ENCODE measurements around the gene C12orf42. TPM values are rescaled to one million over a fixed set of nuclear protein-coding genes. Genes with fewer than 3 reads are reported as not detected.
"Not testable (repeated sequence)": the region's sequence is repeated elsewhere in the genome, so short reads cannot be mapped to it uniquely, and the experiment has no call there.

C12orf42 gene
- total RNA-seq, 1 donor from 2014 or later = not detected

DNA sequence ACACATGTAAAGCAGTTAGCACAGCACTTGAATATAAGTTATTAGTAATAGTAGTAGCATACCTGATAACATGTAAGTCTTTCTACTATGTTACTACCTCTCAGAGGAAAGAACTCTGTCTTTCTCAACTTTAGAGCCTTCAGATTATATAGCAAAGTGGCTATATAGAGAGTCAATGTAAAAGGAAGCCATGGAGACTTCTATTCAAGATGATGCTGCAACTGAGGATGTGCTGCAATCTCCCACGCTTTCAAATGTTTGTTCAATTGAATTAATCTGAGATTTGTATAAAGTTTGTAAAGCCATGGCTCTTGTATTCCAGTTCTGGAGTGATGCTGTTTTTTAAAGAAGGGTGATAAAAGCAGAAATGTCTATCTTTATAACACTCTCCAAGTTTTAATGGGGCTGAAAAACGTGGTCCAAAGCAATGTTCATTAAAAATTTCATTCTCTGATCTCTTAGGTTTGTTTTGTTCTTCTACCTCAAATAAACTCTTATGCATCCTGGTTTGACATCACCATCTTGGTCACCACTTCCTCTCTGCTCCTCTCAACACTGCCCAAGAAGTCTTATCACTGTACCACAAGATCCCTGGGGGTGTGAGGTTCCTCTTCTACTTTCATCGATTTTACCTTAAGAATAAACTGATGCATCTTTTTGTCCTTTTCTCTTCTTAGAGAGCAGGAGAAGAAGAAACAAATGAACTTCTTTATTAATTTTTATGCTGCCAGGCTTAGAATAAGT is 40.6 kb downstream of the C12orf42 start:
- Histone ChIP-seq H3K27ac (no peak overlapping the region), H3K27me3 (no peaks in the 10 kb centered on the region), H3K4me1 (no peaks in the 10 kb centered on the region), H3K9me3 (no peaks in the 10 kb centered on the region), H3K4me3 (no peak overlapping the region), H3K36me3 (no peaks in the 10 kb centered on the region)
- DNase-seq (ENCODE audit: low spot score in 2 of 2) = no peak
- intact Hi-C loops (cut with DNase I) = no loop called here
- TF ChIP-seq, protein P1, sequence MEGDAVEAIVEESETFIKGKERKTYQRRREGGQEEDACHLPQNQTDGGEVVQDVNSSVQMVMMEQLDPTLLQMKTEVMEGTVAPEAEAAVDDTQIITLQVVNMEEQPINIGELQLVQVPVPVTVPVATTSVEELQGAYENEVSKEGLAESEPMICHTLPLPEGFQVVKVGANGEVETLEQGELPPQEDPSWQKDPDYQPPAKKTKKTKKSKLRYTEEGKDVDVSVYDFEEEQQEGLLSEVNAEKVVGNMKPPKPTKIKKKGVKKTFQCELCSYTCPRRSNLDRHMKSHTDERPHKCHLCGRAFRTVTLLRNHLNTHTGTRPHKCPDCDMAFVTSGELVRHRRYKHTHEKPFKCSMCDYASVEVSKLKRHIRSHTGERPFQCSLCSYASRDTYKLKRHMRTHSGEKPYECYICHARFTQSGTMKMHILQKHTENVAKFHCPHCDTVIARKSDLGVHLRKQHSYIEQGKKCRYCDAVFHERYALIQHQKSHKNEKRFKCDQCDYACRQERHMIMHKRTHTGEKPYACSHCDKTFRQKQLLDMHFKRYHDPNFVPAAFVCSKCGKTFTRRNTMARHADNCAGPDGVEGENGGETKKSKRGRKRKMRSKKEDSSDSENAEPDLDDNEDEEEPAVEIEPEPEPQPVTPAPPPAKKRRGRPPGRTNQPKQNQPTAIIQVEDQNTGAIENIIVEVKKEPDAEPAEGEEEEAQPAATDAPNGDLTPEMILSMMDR (IDR thresholded peaks at IDR 0.05) = no peak

DNA sequence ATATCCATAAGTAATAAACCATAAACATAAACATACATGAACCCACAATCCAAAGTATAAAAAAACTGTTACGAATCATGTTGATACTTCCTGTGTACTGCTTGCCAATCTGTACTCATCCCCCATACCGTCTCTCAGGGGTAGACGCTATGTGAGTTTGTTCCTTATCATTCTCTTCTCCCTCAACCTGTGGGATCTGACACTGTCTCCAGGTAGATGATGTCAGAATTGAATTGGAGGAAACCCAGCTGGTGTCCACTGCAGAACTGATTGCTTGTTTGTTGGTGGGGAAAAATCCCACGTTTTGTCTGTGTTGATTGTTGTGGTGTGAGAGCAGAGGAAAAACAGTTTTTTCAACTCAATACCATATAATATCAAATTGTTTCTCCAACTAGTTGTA is 50.8 kb downstream of the C12orf42 start:
- Histone ChIP-seq H3K27me3 (no peaks in the 10 kb centered on the region), H3K4me1 (no peaks in the 10 kb centered on the region), H3K27ac (no peak overlapping the region), H3K36me3 (no peaks in the 10 kb centered on the region), H3K9me3 (no peaks in the 10 kb centered on the region), H3K4me3 (no peak overlapping the region)
- DNase-seq (ENCODE audit: low spot score in 2 of 2) = no peak
- TF ChIP-seq, protein P1 (IDR thresholded peaks at IDR 0.05) = no peak
- intact Hi-C loops (cut with DNase I) = no loop called here

DNA sequence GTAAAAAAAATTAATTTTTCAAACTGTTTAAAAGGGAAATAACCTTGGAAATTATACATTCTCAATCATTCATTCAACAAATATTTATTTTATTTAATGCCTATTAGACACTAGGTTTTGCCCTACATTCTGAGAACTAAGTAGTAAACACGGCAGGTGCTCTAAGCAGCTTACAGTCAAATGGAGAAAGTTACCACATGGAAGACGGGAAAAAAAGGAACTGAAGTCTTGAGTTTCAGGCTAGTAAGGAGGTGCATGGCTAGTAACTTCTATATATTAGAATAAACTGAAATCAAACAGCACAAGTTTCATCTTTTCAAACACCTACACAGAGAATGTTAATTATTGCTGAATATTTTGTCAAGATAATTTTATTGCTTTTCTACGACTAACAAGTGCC is 52.9 kb downstream of the C12orf42 start:
- no peak overlapping the region for H3K4me3 ChIP-seq
- H3K4me1 ChIP-seq = no peaks in the 10 kb centered on the region
- H3K36me3 ChIP-seq = no peaks in the 10 kb centered on the region
- no peaks in the 10 kb centered on the region for H3K27me3 ChIP-seq
- TF ChIP-seq, protein P1 (IDR thresholded peaks at IDR 0.05) = no peak
- intact Hi-C loops (cut with DNase I) = no loop called here
- no peaks in the 10 kb centered on the region for H3K9me3 ChIP-seq
- DNase-seq (ENCODE audit: low spot score in 2 of 2) = no peak
- H3K27ac ChIP-seq = no peak overlapping the region

GRCh38 chr12:103442182-103442555 is 53.6 kb downstream of the C12orf42 start:
- Histone ChIP-seq H3K4me3 (no peak overlapping the region), H3K36me3 (no peaks in the 10 kb centered on the region), H3K4me1 (no peaks in the 10 kb centered on the region), H3K27me3 (no peaks in the 10 kb centered on the region), H3K27ac (no peak overlapping the region), H3K9me3 (no peaks in the 10 kb centered on the region)
- no peak for DNase-seq (ENCODE audit: low spot score in 2 of 2)
- intact Hi-C loops (cut with DNase I) = no loop called here
- TF ChIP-seq, protein P1 (IDR thresholded peaks at IDR 0.05) = no peak

DNA sequence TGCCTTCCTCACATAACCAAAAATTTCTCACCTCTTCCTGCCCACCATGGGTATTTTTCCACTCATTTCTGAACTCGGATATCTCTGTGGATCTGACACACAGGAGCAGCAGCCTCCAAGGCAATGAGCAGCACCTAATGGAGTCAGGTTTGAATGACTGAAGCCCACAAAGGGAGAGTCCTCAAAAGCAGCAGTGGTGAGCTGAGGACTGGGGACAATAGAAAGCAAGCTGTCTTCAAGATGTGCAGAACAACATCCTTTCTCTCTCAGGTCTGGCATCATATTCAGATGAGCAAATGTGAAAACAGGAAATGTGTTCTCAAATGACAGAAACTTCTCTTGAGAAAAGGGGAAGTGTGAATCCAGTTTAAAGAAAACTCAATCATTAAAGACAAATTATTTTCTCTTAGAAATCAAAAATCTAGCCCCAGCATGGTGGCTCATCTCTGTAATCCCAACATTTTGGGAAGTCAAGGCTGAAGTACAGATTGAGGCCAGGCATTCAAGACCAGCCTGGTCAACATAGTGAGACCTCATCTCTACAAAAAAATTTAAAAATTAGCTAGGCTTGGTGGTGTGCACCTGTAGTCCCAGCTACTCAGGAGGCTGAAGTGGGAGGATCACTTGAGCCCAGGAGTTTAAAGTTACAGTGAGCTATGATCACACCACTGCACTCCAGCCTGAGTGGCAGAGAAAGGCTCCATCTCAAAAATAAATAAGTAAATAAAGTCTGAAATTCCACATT is 54.2 kb downstream of the C12orf42 start:
- no peaks in the 10 kb centered on the region for H3K27me3 ChIP-seq
- no peaks in the 10 kb centered on the region for H3K4me1 ChIP-seq
- no peaks in the 10 kb centered on the region for H3K9me3 ChIP-seq
- intact Hi-C loops (cut with DNase I) = no loop called here
- H3K4me3 ChIP-seq = no peak overlapping the region
- TF ChIP-seq, protein P1 (IDR thresholded peaks at IDR 0.05) = no peak
- no peaks in the 10 kb centered on the region for H3K36me3 ChIP-seq
- no peak for DNase-seq (ENCODE audit: low spot score in 2 of 2)
- H3K27ac ChIP-seq = no peak overlapping the region

DNA sequence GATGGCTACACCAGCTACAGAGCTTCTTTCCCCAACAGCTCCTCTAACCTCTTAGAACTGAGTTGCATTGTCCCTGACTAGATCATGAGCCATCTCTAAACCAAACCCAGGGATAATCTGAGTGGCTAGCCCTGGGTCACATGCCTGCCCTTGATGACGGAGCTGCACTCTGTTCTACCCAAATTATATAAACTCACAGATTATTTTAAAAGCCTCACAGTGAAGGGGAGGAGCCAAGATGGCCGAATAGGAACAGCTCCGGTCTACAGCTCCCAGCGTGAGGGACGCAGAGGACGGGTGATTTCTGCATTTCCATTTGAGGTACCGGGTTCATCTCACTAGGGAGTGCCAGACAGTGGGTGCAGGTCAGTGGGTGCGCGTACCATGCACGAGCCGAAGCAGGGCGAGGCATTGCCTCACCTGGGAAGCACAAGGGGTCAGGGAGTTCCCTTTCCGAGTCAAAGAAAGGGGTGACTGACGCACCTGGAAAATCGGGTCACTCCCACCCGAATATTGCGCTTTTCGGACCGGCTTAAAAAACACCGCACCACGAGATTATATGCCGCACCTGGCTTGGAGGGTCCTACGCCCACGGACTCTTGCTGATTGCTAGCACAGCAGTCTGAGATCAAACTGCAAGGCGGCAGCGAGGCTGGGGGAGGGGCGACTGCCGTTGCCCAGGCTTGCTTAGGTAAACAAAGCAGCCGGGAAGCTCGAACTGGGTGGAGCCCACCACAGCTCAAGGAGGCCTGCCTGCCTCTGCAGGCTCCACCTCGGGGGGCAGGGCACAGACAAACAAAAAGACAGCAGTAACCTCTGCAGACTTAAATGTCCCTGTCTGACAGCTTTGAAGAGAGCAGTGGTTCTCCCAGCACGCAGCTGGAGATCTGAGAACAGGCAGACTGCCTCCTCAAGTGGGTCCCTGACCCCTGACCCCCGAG is 61.3 kb downstream of the C12orf42 start:
- H3K27me3 ChIP-seq; H3K9me3 ChIP-seq; H3K36me3 ChIP-seq; DNase-seq (ENCODE audit: low spot score in 2 of 2); H3K27ac ChIP-seq; intact Hi-C loops (cut with DNase I); H3K4me1 ChIP-seq; H3K4me3 ChIP-seq: not testable (repeated sequence)
